Activated CD4-positive, alpha-beta T cell treated with anti-CD3 and anti-CD28 coated beads for 48 hours (primary cell): ENCODE measurements around the gene ZNRF3.
"Not testable (repeated sequence)": the region's sequence is repeated elsewhere in the genome, so short reads cannot be mapped to it uniquely, and the experiment has no call there.

Experiments
- DNase-seq: peaks from one replicate; pipeline ENCODE4 v3.0.0-alpha.2; 2020

Gene ZNRF3

GRCh38 chr22:28908810-28909209 is 25.4 kb downstream of the ZNRF3 start:
- DNase-seq, result not testable (repeated sequence)

GRCh38 chr22:28909375-28909774 is 26.0 kb downstream of the ZNRF3 start:
- peak; percentile 90 for DNase-seq

GRCh38 chr22:28910569-28911303 is 27.4 kb downstream of the ZNRF3 start:
- DNase-seq, result no peak

DNA sequence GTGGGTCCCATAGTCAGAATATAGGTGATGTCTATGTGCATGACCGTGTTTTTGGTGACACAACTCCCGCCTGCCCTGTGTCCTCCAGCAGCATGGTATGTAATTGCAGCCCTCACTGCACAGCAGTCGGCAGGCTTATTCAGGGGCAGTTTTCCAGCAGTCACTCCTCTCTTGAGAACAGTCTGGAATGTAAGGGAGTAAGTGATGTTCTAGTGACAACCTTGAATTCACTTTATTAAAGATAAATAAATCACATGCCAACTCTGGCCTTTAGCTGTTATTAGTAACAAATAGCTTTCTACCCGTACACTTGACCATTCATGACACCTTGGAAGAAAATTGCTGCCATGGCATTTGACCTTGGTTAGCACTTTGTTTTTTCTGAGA is 27.9 kb downstream of the ZNRF3 start:
- DNase-seq, result no peak

DNA sequence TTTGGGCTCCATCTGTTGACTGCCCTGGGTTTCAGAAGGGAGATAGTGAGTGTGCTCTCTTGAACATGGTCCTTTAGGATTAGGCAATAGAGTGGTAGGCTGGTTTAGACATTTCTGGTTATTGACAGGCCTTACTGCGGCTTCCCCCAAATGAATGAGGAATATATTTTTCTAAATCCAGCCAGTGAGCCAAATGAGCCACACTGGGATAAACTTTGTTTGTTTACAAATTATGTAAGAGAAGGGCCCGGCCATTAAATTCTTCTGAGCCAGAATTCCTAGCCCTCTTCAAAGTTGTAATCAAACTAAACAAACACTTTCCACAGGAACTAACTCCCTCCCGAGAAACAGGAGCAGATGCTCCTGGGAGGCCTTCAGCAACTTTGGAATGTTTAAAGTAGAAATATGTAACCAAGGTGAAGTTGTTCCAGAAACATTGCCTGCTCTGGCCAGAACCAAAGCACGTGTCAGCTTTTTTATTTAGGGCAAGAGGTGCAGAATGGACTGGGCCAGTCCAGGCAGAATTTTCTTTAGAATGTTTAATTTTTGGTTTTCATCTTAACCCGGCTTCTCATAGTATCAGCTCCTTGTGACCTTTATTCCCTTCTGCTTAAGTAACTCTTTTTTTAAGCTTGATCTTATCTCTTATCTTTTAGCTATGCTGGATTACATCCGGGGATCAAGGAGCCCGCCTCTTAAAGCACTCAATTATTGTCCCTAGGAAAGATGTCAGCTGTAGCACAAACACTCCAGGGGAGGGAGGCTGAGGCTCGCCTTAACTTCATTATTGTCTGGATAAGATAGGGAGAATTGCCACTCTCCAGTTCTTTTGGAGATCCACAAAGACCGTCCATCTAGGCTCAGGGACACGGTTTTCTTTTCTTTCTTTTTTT is 28.7 kb downstream of the ZNRF3 start:
- DNase-seq, result no peak

DNA sequence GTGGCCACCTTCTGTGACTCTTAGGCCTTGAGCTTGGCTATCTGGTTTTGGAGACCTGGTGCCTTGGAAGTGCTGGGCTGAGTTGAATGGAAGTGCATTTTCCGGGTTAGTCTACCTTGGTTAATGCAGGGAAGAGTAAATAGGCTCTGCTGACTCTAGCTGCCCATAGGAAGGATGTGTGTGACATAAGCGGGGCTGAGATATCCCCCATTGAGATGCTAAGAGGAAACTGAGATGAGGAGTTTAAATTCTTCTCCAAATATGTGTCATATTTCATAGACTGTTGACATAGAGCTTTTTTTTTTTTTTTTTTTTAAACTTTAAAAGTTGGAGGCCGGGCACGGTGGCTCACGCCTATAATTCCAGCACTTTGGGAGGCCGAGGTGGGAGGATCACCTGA is 30.8 kb downstream of the ZNRF3 start:
- DNase-seq, result no peak

DNA sequence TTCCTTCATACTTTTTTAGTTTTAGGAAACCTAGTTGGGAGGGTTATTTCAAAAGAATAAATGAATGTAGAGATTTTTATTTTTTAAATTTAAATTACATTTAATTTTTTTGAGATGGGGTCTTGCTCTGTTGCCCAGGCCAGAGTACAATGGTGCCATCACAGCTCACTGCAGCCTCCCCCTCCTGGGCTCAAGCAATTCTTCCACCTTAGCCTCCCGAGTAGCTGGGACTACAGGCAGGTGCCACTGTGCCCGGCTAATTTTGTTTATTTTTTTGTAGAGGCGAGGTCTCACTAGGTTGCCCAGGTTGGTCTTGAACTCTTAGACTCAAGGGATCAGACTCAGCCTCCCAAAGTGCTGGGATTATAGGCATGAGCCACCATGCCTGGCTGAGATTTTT is 32.6 kb downstream of the ZNRF3 start:
- DNase-seq, result no peak

- no peak for DNase-seq
Measured at GRCh38 chr22:28917747-28918549, 34.6 kb downstream of the ZNRF3 start.

DNA sequence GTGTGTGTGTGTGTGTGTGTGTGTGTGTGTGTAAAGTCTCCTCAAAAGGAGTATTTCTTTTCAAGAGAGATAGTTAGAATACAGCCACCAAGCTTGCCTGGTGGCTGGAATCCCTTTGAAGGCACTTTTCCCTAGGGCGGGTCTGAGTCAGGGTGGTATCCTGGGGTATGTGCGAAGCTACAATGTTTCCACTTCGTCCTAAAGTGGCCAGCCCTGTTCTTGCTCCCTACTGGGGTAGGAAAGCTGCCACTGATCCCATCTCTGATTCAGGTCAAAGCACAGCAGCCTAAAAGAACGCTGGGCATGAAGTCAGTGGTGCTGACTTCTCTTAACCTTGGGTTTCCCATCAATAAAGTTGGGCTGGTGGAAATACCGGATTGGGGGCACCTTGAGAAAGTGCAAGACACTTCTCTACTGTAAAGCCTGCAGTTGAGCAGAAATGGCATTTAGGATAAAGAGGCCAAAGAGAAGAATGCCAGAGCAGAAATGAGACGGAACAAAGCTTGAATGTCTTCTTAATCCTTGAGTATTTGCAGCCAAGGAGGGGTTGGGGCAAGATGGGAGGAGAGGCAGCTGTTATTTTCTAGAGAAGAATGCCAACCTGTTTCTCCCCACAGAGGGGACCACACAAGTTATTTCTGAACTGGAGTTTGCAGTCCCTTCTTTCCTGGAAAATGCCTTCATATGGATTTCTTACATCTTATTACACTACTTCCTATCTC is 35.3 kb downstream of the ZNRF3 start:
- no peak for DNase-seq

- no peak for DNase-seq
Measured at GRCh38 chr22:28920757-28921584, 37.6 kb downstream of the ZNRF3 start.

- no peak for DNase-seq
Measured at GRCh38 chr22:28921585-28921879, 38.2 kb downstream of the ZNRF3 start.

DNA sequence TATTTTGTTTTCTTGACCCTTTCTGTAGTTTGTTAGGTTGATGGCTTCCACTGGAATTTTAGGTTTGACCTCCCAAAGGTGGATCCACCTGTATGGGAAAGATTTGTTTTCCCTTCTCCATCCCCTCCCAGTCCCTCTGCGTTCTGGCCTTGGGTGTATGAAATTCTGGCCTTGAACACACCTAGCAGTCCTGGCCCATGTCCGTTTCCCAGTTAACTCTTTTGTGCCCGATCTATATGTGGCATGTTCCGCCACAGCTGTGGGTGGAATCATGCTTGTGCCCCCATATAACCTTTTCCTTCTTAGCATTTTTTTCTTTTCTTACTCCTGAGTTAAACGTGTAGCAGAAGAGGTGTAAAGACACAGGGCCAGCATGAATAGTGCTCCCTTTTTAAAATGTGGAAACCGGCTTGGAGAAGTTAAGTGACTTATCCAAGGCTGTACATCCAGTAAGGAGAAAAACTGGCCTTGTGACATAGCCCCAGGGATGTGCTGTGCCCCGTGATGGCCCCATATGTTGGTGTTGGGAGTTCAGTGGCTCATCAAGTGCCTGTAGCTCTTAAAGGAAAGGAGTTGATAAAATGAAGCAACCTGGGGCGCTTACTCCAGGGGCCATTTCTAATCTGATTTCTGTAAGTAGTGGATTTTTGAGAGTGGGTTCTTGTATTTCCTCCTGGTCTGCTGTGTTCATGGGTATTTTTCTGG is 39.3 kb downstream of the ZNRF3 start:
- no peak for DNase-seq

DNA sequence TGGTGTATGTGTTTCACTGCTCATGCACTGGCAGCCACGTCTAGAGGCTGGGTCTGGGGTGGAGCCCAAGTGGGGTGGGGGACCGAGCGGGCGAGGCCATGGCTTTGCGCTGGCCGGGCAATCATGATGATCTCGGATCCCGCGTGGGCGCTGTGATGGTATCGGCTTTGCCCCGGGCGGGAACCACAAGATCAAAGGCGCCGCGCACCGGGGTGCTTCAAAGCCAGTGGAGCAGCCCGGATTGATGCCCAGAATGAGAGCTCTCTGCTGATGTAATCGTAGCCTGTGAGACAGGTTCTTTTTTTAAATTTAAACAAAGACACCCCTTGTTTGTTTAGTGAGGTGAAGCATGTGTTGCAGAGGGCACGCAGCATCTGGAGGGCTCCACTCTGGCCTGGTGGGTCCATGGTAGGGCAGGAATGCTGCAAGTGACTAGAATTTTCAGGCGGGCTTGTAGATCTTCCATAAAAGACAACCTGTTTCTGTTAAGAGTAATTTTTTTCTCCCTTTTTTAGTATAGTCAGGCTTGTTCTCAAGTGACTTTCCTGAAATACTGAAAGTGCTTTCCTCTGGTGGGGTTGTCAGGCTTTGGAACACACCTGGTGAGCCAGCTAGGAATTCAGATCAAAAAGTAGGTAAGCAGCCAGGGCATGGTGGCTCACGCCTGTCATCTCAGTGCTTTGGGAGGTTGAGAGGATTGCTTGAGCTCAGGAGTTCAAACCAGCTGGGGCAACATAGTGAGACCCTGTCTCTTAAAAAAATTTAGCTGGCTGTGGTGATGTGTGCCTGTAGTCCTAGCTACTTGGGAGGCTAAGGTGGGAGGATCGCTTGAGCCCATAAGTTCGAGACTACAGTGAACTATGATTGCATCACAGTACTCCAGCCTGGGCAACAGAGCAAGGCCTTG is 40.7 kb downstream of the ZNRF3 start:
- no peak for DNase-seq

DNA sequence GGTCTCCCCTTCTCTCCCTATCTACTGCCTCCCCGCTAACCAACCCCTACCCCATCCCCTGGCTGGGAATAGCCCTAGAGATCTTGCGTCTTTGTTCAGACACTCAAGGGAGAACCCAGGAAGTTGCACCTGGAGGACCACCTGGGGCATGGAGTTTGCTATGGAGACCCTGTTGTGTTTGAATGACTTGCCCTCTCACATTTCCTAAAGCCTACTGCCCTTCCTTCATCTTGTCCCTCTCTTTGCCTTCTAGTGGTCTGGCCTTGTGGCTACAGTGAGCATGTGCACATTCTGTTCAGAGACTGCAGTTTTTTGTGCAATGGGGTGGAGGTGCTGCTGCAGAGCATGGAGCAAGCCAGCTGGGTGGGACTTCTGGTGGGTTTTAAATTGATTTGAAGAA is 42.5 kb downstream of the ZNRF3 start:
- no peak for DNase-seq

- DNase-seq, result no peak
Measured at GRCh38 chr22:28927630-28928029, 44.3 kb downstream of the ZNRF3 start.

DNA sequence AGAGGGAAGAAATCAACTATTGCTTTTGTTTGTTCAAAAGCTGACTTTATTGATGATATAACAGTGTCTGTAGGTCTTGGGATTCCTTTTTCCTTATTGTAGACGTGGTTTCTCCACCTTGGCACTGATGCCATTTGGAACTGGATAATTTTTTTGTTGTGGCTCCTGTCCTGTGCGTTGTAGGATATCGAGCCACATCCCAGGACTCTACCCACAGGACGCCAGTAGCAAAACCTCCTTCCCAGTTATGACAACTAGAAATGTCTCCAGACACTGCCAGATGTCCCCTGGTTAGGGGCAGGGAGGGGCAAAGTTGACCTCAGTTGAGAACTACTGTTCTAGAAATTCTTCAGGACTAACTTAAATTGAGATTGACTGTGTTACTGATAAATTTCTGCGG is 45.8 kb downstream of the ZNRF3 start:
- no peak for DNase-seq

DNA sequence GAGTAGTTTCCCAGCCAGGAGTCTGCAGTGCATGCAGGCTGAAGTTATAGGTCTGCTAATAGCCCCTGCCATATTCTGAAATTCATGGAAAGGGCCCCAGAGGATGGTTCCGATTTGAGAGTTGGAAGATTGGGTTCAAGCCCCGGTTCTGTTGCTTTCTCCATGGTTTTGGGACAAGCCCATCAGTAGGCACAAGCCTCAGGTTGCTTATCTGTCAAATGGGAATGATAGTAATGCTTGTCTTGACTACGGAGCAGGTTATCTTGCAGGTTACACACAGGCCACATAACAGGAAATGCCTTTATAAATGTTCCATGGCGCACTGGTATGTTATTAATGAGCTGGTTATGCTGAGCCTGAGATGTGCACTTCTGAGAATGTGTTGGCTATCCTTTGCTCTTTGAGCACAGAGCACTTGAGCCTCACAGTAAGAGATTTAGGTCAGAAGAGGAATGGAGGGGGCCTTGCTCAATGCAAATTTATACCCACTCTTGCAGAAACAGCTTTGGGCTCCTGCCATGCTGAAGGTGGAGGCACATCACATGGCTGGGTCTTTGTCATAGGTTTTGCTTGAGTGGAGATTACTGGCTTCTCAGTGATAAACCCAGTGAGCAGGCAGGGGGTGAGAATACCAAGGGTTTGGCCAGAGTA is 47.1 kb downstream of the ZNRF3 start:
- no peak for DNase-seq

GRCh38 chr22:28931844-28932567 is 48.6 kb downstream of the ZNRF3 start:
- no peak for DNase-seq

GRCh38 chr22:28933321-28933720 is 49.9 kb downstream of the ZNRF3 start:
- DNase-seq, result no peak
